LNCaP clone FGC (cell line): ENCODE measurements around the gene CLEC19A.

Experiments
- DNase-seq: peaks from one replicate; pipeline ENCODE4 v3.0.0-alpha.2; 2011; ENCODE audit warnings: low read depth
- H3K4me3 ChIP-seq: 2 replicates; pipeline ENCODE4 v1.5.1; 2011; ENCODE audit warnings: mild to moderate bottlenecking, low read depth, low read length, control low read depth
- TF ChIP-seq, protein P1 (sequence below): IDR thresholded peaks from 2 replicates; pipeline ENCODE4 v1.5.1; 2012; ENCODE audit warnings: mild to moderate bottlenecking; ENCODE audit not compliant: control insufficient read depth, insufficient read depth; ENCODE audit errors: extremely low read depth

CLEC19A gene

DNA sequence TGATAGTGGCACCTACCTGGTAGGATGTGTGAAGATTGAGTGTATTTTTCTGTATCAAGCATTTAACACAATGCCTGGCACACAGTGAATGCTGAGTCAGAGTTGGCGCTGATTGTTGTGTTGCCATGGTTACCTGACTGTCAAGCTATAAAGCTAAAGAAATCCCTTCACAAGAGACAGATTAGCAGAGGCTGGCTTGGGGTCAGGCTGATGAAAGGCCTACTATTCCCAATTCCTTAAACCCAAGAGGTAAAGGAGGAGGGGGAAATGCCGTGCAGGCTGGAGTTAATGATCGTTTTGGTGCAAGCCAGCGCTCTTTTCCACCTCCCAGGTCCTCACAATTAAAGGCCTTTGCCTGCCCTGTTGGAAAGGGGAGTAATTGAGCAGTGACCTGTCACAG is 5.9 kb downstream of the CLEC19A start:
- TF ChIP-seq, protein P1, sequence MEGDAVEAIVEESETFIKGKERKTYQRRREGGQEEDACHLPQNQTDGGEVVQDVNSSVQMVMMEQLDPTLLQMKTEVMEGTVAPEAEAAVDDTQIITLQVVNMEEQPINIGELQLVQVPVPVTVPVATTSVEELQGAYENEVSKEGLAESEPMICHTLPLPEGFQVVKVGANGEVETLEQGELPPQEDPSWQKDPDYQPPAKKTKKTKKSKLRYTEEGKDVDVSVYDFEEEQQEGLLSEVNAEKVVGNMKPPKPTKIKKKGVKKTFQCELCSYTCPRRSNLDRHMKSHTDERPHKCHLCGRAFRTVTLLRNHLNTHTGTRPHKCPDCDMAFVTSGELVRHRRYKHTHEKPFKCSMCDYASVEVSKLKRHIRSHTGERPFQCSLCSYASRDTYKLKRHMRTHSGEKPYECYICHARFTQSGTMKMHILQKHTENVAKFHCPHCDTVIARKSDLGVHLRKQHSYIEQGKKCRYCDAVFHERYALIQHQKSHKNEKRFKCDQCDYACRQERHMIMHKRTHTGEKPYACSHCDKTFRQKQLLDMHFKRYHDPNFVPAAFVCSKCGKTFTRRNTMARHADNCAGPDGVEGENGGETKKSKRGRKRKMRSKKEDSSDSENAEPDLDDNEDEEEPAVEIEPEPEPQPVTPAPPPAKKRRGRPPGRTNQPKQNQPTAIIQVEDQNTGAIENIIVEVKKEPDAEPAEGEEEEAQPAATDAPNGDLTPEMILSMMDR, result no peak
- H3K4me3 ChIP-seq, result no peak overlapping the region
- no peak for DNase-seq

DNA sequence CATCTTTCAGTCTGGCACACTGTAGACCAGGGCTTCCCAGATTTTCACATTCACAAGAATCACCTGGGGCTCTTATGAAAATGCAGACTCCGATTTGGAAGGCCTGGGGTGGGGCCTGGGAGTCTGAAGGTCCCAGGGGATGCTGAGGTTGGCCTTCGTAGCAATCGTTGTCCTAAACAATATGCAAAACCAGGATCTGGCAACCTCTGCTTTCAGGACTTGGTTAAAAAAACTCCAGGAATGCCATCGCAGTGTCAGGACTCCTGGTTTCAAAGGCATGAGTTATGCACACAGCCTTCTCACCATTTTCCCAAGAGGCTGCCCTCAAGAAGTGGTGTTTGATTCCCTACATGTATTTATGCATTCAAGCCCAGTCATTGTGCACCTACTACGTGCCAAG is 6.7 kb downstream of the CLEC19A start:
- H3K4me3 ChIP-seq, result no peak overlapping the region
- DNase-seq, result no peak
- TF ChIP-seq, protein P1, result no peak

DNA sequence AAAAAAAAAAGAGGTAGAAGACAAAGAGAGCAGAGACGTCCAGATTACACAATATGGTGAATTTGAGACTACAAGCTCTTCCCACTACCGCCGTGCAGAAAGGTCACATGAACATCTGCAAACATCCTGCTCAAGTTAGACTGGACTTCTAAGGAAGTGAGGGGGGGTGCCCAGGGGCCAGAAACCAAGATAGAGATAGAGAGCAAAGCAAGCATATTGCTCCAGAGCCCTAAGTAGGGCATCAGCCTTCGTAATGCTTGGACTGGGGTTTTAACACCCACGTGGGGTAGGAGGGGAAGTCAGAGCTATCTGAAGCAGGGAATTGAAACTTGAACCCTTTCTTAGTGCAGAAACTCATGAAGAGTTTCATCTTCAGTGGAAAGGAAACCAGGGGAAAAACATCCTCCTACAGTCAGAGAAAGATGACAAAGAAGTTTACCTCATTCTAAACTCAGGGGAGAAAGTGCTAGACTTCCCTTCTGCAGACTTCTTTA is 8.7 kb downstream of the CLEC19A start:
- TF ChIP-seq, protein P1, result no peak
- no peak overlapping the region for H3K4me3 ChIP-seq
- DNase-seq, result no peak

DNA sequence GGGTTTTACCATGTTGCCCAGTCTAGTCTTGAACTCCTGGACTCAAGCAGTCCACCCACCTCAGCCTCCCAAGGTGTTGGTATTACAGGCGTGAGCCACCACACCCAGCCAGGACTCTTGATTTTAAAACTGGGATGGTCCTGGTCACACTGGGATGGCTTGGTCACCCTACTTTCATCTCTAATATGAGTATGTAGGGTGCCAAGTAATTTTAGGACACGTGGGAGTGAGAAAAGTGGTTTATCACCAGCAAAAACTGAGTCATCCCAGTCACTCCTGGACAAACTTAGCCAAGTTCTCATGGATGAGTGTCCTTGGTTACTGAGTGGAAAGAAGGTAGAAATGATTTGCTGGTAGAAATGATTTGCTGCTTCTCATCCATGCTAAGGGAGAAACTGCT is 9.9 kb downstream of the CLEC19A start:
- TF ChIP-seq, protein P1, result no peak
- no peak for DNase-seq
- no peak overlapping the region for H3K4me3 ChIP-seq

DNA sequence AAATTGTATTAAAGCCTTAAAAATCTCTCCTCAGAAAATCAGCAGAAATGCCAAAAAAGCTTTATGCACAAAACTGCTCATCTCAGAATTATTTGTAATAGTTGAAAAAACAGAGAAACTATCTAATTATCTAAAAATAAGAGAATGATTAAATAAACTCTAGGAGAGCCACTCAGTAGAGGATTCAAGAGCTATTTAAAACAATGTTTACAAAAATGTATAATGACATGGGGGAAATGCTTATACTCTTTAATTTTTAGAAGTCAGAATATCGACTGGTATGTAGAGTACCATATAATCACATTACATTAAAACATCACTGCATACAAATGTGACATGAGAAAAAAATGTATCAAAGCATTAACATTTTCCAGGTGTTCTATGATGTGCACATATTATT is 11.9 kb downstream of the CLEC19A start:
- DNase-seq, result no peak
- no peak overlapping the region for H3K4me3 ChIP-seq
- TF ChIP-seq, protein P1, result no peak

DNA sequence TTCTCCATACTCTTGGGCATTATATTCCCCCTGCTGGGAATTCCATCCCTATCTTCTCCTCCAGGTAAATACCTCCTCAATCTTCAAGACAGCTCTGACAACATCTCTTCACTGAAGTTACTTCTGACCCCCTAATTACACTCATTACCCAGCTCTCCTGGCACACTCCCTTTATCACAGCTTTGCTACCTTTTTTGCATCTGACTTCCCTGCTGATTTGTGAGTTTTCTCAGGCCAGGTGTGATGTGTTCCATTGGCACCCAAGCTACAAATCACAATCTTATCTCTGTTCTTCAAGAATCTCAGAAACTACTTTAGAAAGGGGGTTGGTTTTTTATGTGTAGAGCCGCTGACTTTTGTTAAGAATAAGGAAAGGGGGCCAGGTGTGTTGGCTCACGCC is 14.0 kb downstream of the CLEC19A start:
- no peak for DNase-seq

DNA sequence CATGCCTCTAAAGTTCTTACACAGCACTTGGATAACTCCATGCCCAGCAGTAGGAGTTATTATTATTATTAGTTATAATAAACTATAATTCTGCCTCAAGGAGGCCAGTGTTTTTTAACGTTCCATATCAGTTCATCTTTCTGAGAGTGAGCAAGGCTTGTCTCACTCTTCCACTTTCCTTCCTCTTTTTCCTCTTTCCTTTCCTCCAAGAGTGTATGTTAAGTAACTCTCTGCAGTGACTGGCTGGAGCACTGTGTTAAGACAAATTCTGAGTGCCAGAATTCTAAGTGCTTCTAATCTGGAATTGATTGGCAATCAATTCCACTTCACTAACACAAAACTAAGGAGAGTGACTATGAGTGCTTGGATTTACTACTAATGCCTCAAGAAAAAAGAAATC is 16.4 kb downstream of the CLEC19A start:
- H3K4me3 ChIP-seq, result no peak overlapping the region
- TF ChIP-seq, protein P1, result no peak
- DNase-seq, result no peak

More for the DNA sequence above, 14.0 kb downstream of the CLEC19A start:
- TF ChIP-seq, protein P1, result no peak
- H3K4me3 ChIP-seq, result no peak overlapping the region
